Bronchial epithelial cell (primary cell): Measurements from ENCODE around the gene RAB11FIP5. TPM values are rescaled to one million over a fixed set of nuclear protein-coding genes. Genes with fewer than 3 reads are reported as not detected.
"Not testable (repeated sequence)": the region's sequence is repeated elsewhere in the genome, so short reads cannot be mapped to it uniquely, and the experiment has no call there.

ENCODE experiments used
- DNase-seq: peaks from one replicate; pipeline ENCODE4 v3.0.0-alpha.2; 2010; ENCODE audit warnings: low read depth
- FAIRE-seq: peaks from 2 replicates; lab custom pipeline; 2011; peaks lifted over from hg19 to GRCh38; lab: Jason Lieb, UNC
- H3K27me3 ChIP-seq: 2 replicates; pipeline ENCODE4 v1.5.1; 2011; ENCODE audit warnings: low read length; ENCODE audit not compliant: control insufficient read depth, insufficient read depth
- H3K36me3 ChIP-seq: 2 replicates; pipeline ENCODE4 v1.5.1; 2011; ENCODE audit warnings: low read length; ENCODE audit not compliant: control insufficient read depth, insufficient read depth
- H3K4me3 ChIP-seq: 2 replicates; pipeline ENCODE4 v1.5.1; 2011; ENCODE audit warnings: mild to moderate bottlenecking, low read depth, low read length, control low read depth
- CTCF ChIP-seq: IDR thresholded peaks from 2 replicates; pipeline ENCODE4 v1.5.1; 2011; ENCODE audit warnings: mild to moderate bottlenecking, moderate library complexity, low read length, control low read depth, inconsistent platforms; ENCODE audit not compliant: insufficient read depth, severe bottlenecking
- total RNA-seq: library from RNA; depleted of rRNA; stranded (reverse); fragments of >200 nt; gene quantifications from 2 replicates; pipeline ENCODE4 v1.2.1, GENCODE V29; 2014

RAB11FIP5 gene
- total RNA-seq, 1 donor from 2014 or later: 19.5 TPM

- Histone ChIP-seq H3K27me3 (no peaks in the 10 kb centered on the region), H3K36me3 (no peaks in the 10 kb centered on the region), H3K4me3 (no peak overlapping the region)
- FAIRE-seq: no peak
- no peak for TF ChIP-seq CTCF
- DNase-seq: no peak
These were observed 21.7 kb upstream of the RAB11FIP5 start for GRCh38 chr2:73134471-73134870.

GRCh38 chr2:73133566-73134197 lies 20.9 kb upstream of the RAB11FIP5 start:
- Histone ChIP-seq H3K27me3 (no peaks in the 10 kb centered on the region), H3K4me3 (no peak overlapping the region), H3K36me3 (no peaks in the 10 kb centered on the region)
- DNase-seq (no peak), FAIRE-seq (no peak)
- no peak for TF ChIP-seq CTCF

GRCh38 chr2:73131807-73132206 lies 19.1 kb upstream of the RAB11FIP5 start:
- no peak for TF ChIP-seq CTCF
- no peak for DNase-seq
- Histone ChIP-seq H3K36me3 (no peaks in the 10 kb centered on the region), H3K27me3 (no peaks in the 10 kb centered on the region), H3K4me3 (no peak overlapping the region)
- FAIRE-seq: no peak

- H3K27me3 ChIP-seq: no peaks in the 10 kb centered on the region
- H3K36me3 ChIP-seq: no peaks in the 10 kb centered on the region
- no peak for TF ChIP-seq CTCF
- FAIRE-seq (no peak), DNase-seq (no peak)
- H3K4me3 ChIP-seq: no peak overlapping the region
These were observed 18.0 kb upstream of the RAB11FIP5 start for GRCh38 chr2:73130790-73131189.

GRCh38 chr2:73128841-73129535 lies 16.2 kb upstream of the RAB11FIP5 start:
- FAIRE-seq (peak; percentile 32), DNase-seq (no peak)
- no peaks in the 10 kb centered on the region for H3K36me3 ChIP-seq
- TF ChIP-seq CTCF: no peak
- no peak overlapping the region for H3K4me3 ChIP-seq
- peaks cover 2% of the 10 kb centered on the region for H3K27me3 ChIP-seq

- H3K36me3 ChIP-seq: no peaks in the 10 kb centered on the region
- no peak overlapping the region for H3K4me3 ChIP-seq
- no peak for TF ChIP-seq CTCF
- H3K27me3 ChIP-seq: peaks cover 2% of the 10 kb centered on the region
- DNase-seq (no peak), FAIRE-seq (no peak)
These were observed 9.8 kb upstream of the RAB11FIP5 start for GRCh38 chr2:73122536-73122935.

GRCh38 chr2:73119611-73120239 lies 7.0 kb upstream of the RAB11FIP5 start:
- DNase-seq, H3K27me3 ChIP-seq, H3K4me3 ChIP-seq, H3K36me3 ChIP-seq, FAIRE-seq: not testable (repeated sequence)
